Right lobe of liver (tissue), 6 donors: Measurements from ENCODE around the gene CNOT3. TPM values are rescaled to one million over a fixed set of nuclear protein-coding genes. Genes with fewer than 3 reads are reported as not detected.

Source experiments
- ATAC-seq, 4 donors: fragments of 200-7000 bp; cut with Tn5 transposase; one replicate each; pipeline ENCODE4 v1.9.1; 2020; ENCODE audit warnings: mild to moderate bottlenecking in 4 of 4, moderate library complexity in 4 of 4
- DNase-seq, 3 donors: peaks; one replicate each; pipeline ENCODE4 v3.0.0-alpha.2; 2020
- H3K27ac ChIP-seq, 3 donors: fragments of 200-600 bp; one replicate each; pipeline ENCODE4 v1.8.0; 2022
- H3K27me3 ChIP-seq, 2 donors: fragments of 200-600 bp; one replicate each; pipeline ENCODE4 v1.8.0; 2022
- H3K36me3 ChIP-seq, 4 donors: fragments of 200-600 bp; sonication (generic) in 1 of 4; one replicate each; pipeline versions ENCODE4 v1.5.1 to v1.8.0; 2017 to 2022; ENCODE audit warnings: control low read depth in 1 of 4
- H3K4me1 ChIP-seq, 4 donors: fragments of 200-600 bp; sonication (generic) in 1 of 4; one replicate each; pipeline versions ENCODE4 v1.5.1 to v1.8.0; 2017 to 2022; ENCODE audit warnings: control low read depth in 1 of 4
- H3K4me3 ChIP-seq, 3 donors: fragments of 200-600 bp; one replicate each; pipeline ENCODE4 v1.8.0; 2022
- H3K9me3 ChIP-seq, 4 donors: fragments of 200-600 bp; sonication (generic) in 1 of 4; one replicate each; pipeline versions ENCODE4 v1.5.1 to v1.8.0; 2017 to 2022; ENCODE audit warnings: control low read depth in 1 of 4
- POLR2A ChIP-seq: fragments of 450-650 bp; IDR thresholded peaks from one replicate; pipeline ENCODE4 v1.6.1; 2017; ENCODE audit warnings: antibody characterized with exemption, mild to moderate bottlenecking
- WGBS: methylation state at CpG from one replicate; pipeline ENCODE4 v1.1.6; 2018; ENCODE audit warnings: low coverage, low lambda C conversion rate; ENCODE audit not compliant: insufficient coverage; ENCODE audit errors: missing lambda C conversion rate; 5-methylcytosine and 5-hydroxymethylcytosine counted together
- intact Hi-C, 2 donors: fragments of 100-400 bp; cut with DNase I; formaldehyde crosslinking; loops; one replicate each; pipeline versions ENCODE4 v1.11.2 to v1.14.1; 2022
- total RNA-seq, 6 experiments: library from RNA; depleted of rRNA in 2 of 6; stranded (reverse); fragments of >200 nt in 2 of 6; fragmentation: NEBNext Ultra II Directional in 3 of 6; extraction: Animal tissue kit (Norgen Biotek cat#: 25700) in 3 of 6; gene quantifications; one replicate each; pipeline versions ENCODE4 v1.1.0 to v1.2.4, GENCODE V29; 2016 to 2023
- TF ChIP-seq, protein P1 (sequence below), 4 donors: fragments of 200-600 bp in 3 of 4; fragments of 450-650 bp in 1 of 4; IDR thresholded peaks; one replicate each; pipeline versions ENCODE4 v1.5.1 to v1.8.0; 2016 to 2022; ENCODE audit warnings: antibody characterized with exemption in 4 of 4, mild to moderate bottlenecking in 2 of 4
- donor health status: DM: no; HTN: yes; CAD: no.
- donor health status: DM: no; HTN: no; CAD: no.
- donor health status: DM: no; HTN: no; CAD: no.
- donor health status: DM: no; HTN: yes; CAD: no.
- donor health status: DM: no; HTN: yes; CAD: no.

Gene CNOT3
- total RNA-seq, 6 experiments from 2014 or later, result 7.1 to 21.6 (median 15.5) TPM

DNA sequence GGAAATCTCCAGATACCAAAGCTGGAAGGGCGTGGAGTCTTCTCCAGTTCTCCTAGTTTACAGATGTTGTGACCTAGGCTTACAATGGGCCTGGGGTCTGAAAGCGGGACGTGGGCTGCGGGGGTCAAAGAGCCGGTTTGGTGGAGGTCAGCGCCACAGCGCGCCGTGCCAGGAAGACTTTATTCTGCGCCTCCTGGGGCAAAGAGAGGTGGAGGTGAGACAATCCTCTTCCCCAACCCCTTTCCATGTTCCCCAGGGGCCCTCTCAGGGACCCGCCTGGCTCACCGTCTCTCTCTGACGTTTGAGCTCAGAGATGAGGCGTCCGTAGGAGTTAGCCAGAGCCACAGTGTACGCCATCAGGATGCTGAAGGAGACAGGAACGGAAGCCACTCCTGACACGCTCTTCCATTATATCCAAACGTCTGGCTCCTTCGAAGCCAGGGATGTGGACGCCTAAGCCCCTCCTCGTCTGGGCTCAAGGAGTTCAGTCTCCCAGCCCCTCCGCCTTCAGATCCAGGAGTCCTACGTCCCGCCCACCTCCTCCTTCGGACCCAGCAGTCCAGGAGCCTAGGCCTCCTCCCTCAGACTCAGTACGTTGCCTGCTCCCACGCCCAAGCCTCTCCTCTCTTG is 22.7 kb downstream of the CNOT3 start:
- Histone ChIP-seq H3K9me3 (no peaks in the 10 kb centered on the region), H3K27me3 (no peaks in the 10 kb centered on the region), H3K4me1 (peaks cover 0 to 29% (median 11%) of the 10 kb centered on the region in 4 donors), H3K4me3 (peak overlapping the region; percentile 38 to 49 (median 44)), H3K27ac (peak overlapping the region; percentile 11 to 70 (median 62)), H3K36me3 (peaks cover 0 to 30% (median 11%) of the 10 kb centered on the region in 4 donors)
- ATAC-seq (no peak), DNase-seq (peak in 1 of 3 donors; percentile 57)
- intact Hi-C loops, result no loop called here
- TF ChIP-seq, protein P1, sequence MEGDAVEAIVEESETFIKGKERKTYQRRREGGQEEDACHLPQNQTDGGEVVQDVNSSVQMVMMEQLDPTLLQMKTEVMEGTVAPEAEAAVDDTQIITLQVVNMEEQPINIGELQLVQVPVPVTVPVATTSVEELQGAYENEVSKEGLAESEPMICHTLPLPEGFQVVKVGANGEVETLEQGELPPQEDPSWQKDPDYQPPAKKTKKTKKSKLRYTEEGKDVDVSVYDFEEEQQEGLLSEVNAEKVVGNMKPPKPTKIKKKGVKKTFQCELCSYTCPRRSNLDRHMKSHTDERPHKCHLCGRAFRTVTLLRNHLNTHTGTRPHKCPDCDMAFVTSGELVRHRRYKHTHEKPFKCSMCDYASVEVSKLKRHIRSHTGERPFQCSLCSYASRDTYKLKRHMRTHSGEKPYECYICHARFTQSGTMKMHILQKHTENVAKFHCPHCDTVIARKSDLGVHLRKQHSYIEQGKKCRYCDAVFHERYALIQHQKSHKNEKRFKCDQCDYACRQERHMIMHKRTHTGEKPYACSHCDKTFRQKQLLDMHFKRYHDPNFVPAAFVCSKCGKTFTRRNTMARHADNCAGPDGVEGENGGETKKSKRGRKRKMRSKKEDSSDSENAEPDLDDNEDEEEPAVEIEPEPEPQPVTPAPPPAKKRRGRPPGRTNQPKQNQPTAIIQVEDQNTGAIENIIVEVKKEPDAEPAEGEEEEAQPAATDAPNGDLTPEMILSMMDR (IDR thresholded peaks at IDR 0.05), result no peak
- no peak for TF ChIP-seq POLR2A
- WGBS, result 11% methylated on average over 14 of the region's 28 CpGs

DNA sequence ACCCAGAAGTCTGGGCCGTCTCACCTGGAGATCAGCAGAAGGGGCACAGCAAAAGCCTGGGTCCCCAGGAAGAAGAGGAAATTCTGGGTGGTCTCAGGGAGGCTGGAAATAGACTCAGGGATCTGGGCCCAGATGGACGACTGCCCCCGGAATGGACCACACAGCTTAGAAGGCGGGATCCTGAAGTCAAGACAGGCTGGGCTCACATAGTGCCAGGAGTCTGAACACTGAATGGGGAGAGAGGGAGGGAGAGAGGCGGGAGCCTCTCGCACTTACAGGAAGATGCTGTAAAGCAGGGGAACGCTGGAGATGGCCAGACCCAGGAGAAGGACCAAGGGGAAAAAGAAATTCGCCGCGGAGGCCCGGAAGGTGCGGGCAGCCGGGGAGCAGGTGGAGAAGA is 23.3 kb downstream of the CNOT3 start:
- WGBS, result 62% methylated on average over 12 of the region's 13 CpGs
- Histone ChIP-seq H3K9me3 (no peaks in the 10 kb centered on the region), H3K36me3 (peaks cover 0 to 24% (median 8%) of the 10 kb centered on the region in 4 donors), H3K27me3 (no peaks in the 10 kb centered on the region), H3K4me3 (no peak overlapping the region), H3K4me1 (peaks cover 0 to 29% (median 11%) of the 10 kb centered on the region in 4 donors), H3K27ac (no peak overlapping the region)
- intact Hi-C loops, result no loop called here
- TF ChIP-seq, protein P1 (IDR thresholded peaks at IDR 0.05), result no peak
- TF ChIP-seq POLR2A, result no peak
- DNase-seq (no peak), ATAC-seq (no peak)

DNA sequence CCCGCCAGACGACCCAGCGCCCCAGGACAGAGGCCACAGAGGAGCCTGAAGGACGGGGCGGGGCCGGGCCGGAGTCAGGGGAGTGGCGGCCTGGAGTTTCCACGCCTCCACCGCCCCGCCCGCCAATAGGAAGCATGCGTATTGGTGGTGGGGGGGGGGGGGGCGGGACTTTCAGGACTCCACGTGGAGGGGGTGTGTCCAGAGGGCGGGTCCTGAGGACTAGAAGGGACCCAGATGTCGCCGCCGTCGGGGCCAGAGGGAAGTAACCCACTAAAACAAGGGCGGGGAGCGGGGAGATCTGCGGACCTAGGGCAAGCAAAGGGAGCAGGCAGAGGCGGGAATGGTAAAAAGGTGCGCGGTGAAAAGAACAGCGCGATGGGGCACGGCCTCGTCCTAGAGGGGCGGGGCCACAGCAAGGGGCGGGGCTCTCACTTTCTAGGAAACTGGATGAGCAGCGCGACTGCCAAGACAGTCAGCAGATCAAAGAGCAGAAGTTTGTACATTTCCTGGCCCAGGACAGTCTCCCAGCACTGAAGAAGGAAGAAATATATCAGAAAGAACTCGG is 24.8 kb downstream of the CNOT3 start:
- H3K36me3 ChIP-seq, result peaks cover 0 to 9% (median under 1%) of the 10 kb centered on the region in 4 donors
- intact Hi-C loops, result no loop called here
- DNase-seq (peak; percentile 88 to 91 (median 90)), ATAC-seq (peak; percentile 64 to 75 (median 69))
- peak overlapping the region; percentile 33 to 56 (median 51) for H3K4me3 ChIP-seq
- 2% methylated on average over 25 of the region's 35 CpGs for WGBS
- no peaks in the 10 kb centered on the region for H3K27me3 ChIP-seq
- peaks cover 0 to 29% (median 11%) of the 10 kb centered on the region in 4 donors for H3K4me1 ChIP-seq
- TF ChIP-seq, protein P1 (IDR thresholded peaks at IDR 0.05), result no peak
- TF ChIP-seq POLR2A, result no peak
- no peaks in the 10 kb centered on the region for H3K9me3 ChIP-seq
- H3K27ac ChIP-seq, result peak overlapping the region in 2 of 3 donors; percentile 48 to 55

DNA sequence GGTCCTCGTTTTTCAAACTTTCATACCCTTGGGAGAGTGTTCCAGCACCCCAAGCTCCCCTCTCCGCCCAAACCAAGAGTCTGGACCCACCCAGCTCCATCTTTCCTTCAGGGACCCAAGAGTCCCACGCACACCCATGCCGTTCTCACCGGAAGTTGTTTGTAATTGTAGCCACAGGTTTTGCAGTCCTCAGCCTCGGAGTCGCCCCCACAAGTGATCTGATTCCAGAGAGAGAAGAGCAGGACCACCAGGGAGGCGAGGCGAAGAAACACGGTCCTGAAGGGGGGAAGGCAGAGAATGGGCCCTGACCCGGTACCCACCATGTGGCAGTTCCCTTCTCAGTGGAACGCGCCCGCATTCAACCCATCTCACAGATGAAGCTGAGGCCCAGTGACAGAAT is 25.3 kb downstream of the CNOT3 start:
- no peaks in the 10 kb centered on the region for H3K9me3 ChIP-seq
- 71% methylated on average over 14 of the region's 14 CpGs for WGBS
- H3K4me3 ChIP-seq, result peak overlapping the region; percentile 33 to 56 (median 51)
- no peaks in the 10 kb centered on the region for H3K27me3 ChIP-seq
- intact Hi-C loops, result no loop called here
- peaks cover 0 to 4% (median 0%) of the 10 kb centered on the region in 4 donors for H3K36me3 ChIP-seq
- peaks cover 0 to 29% (median 11%) of the 10 kb centered on the region in 4 donors for H3K4me1 ChIP-seq
- ATAC-seq (no peak), DNase-seq (peak in 1 of 3 donors; percentile 57)
- H3K27ac ChIP-seq, result peak overlapping the region in 2 of 3 donors; percentile 48 to 55
- no peak for TF ChIP-seq POLR2A
- TF ChIP-seq, protein P1 (IDR thresholded peaks at IDR 0.05), result no peak
